Measurements from ENCODE around the gene LANCL2.

GRCh38 chr7:55350281-55350680, 14.9 kb upstream of the LANCL2 start:
- TF ChIP-seq ZBTB34 (CRISPR knock-in tag; IDR thresholded peaks at IDR 0.05) = no peak
- no peak for TF ChIP-seq CREB3 (tag; conservative IDR thresholded peaks at IDR 0.05; ENCODE audit: low read depth)
- TF ChIP-seq SMAD3 (CRISPR knock-in tag; conservative IDR thresholded peaks at IDR 0.05) = no peak
